HG03558 (cell line): Measurements from ENCODE around the gene CPA5.

ENCODE experiments used
- ATAC-seq: cut with Tn5 transposase; IDR thresholded peaks from one replicate; pipeline ENCODE4 v1.9.1; 2021; ENCODE audit warnings: moderate number of reproducible peaks; ENCODE audit not compliant: unreplicated experiment; ENCODE audit errors: extremely low read depth

The CPA5 gene

GRCh38 chr7:130332259-130333053 lies 12.2 kb upstream of the CPA5 start:
- ATAC-seq = no peak

GRCh38 chr7:130333832-130334231 lies 10.8 kb upstream of the CPA5 start:
- no peak for ATAC-seq

- ATAC-seq = no peak
Observed at GRCh38 chr7:130334274-130334673, 10.3 kb upstream of the CPA5 start.

GRCh38 chr7:130337410-130337971 lies 7.1 kb upstream of the CPA5 start:
- ATAC-seq = no peak

- no peak for ATAC-seq
Observed at GRCh38 chr7:130338233-130338632, 6.4 kb upstream of the CPA5 start.

- no peak for ATAC-seq
Observed at GRCh38 chr7:130341882-130342281, 2.7 kb upstream of the CPA5 start.

GRCh38 chr7:130342701-130343380 lies 1.8 kb upstream of the CPA5 start:
- ATAC-seq = no peak

GRCh38 chr7:130345136-130345535 lies 520 bp downstream of the CPA5 start:
- ATAC-seq = no peak

GRCh38 chr7:130345725-130346124 lies 1.1 kb downstream of the CPA5 start:
- no peak for ATAC-seq

GRCh38 chr7:130346177-130346905 lies 1.7 kb downstream of the CPA5 start:
- ATAC-seq = no peak

- no peak for ATAC-seq
Observed at GRCh38 chr7:130346941-130347340, 2.3 kb downstream of the CPA5 start.

GRCh38 chr7:130349911-130350782 lies 5.5 kb downstream of the CPA5 start:
- ATAC-seq = no peak

- ATAC-seq = no peak
Observed at GRCh38 chr7:130350945-130351790, 6.6 kb downstream of the CPA5 start.

- ATAC-seq = no peak
Observed at GRCh38 chr7:130351791-130352090, 7.1 kb downstream of the CPA5 start.

GRCh38 chr7:130352194-130353074 lies 7.8 kb downstream of the CPA5 start:
- no peak for ATAC-seq

- ATAC-seq = no peak
Observed at GRCh38 chr7:130353196-130353595, 8.6 kb downstream of the CPA5 start.

- ATAC-seq = no peak
Observed at GRCh38 chr7:130356121-130356875, 11.7 kb downstream of the CPA5 start.
